ENCODE results near the gene MRPL43. TPM values are rescaled to one million over a fixed set of nuclear protein-coding genes. Genes with fewer than 3 reads are reported as not detected.

MRPL43 gene
- total and polyA plus RNA-seq, 2 donors (not counting 3 experiments of a cell fraction or from before 2014, with no cell fraction given) = 75.0 to 144 TPM

DNA sequence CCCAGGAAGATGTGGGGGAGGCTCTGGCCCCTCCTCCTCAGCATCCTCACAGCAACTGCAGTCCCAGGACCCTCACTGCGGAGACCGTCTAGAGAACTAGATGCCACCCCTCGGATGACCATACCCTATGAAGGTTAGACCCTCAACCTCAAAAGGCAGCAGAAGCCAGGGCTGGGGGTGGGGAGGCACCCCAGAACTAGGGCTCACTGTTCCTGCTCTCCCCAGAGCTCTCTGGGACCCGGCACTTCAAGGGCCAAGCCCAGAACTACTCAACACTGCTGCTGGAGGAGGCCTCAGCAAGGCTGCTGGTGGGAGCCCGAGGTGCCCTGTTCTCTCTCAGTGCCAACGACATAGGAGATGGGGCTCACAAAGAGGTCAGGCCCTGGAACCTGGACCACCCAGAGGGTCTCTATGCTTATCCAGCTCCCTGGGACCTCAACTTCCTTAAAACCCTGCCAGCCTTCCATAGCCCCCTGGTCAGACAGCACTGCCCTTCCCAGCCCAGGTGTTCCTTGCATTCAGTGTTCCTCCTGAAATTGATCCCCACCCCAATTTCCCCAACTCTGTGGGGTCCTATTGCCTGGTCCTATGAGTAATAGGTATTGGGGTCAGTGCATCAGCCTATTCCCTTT is 14.3 kb downstream of the MRPL43 start:
- Histone ChIP-seq H3K4me1 (ENCODE audit: control insufficient read depth, extremely low read depth, insufficient read depth, low read length) (peaks cover 12% of the 10 kb centered on the region), H3K9me1 (replicated peaks; ENCODE audit: control insufficient read depth, extremely low read depth, insufficient read depth, low read length) (no peaks in the 10 kb centered on the region), H3K4me2 (ENCODE audit: insufficient read depth, low read length) (no peak overlapping the region), H2AFZ (ENCODE audit: low read depth, low read length) (no peak overlapping the region), H3K36me3 (ENCODE audit: control insufficient read depth in 2 of 2, extremely low read depth in 1 of 2, insufficient read depth in 2 of 2, low read length in 2 of 2) (no peaks in the 10 kb centered on the region), H3K79me2 (ENCODE audit: control insufficient read depth, insufficient read depth, low read length) (no peaks in the 10 kb centered on the region), H3K4me3 (replicated peaks in 1 of 3; ENCODE audit: insufficient read depth in 1 of 3, low read depth in 1 of 3, low read length in 3 of 3) (no peak overlapping the region), H3K9ac (replicated peaks; ENCODE audit: extremely low read depth, insufficient read depth, low read length) (no peak overlapping the region), H3K27me3 (ENCODE audit: control insufficient read depth in 2 of 2, insufficient read depth in 2 of 2, low read length in 2 of 2) (no peaks in the 10 kb centered on the region), H3K27ac (ENCODE audit: insufficient read depth, low read depth, low read length) (no peak overlapping the region), H3K9me3 (replicated peaks; ENCODE audit: control insufficient read depth, insufficient read depth, low read length) (no peaks in the 10 kb centered on the region), H4K20me1 (replicated peaks; ENCODE audit: control insufficient read depth, extremely low read depth, insufficient read depth, low read length) (no peaks in the 10 kb centered on the region)
- ChIA-PET CTCF (interaction anchor here (1.1 to 2.1 kb wide), 2 partner anchors 39 to 41 kb away, joined by 3 to 9 read pairs; no protein-coding TSS in a partner anchor), POLR2A (no interaction called here)
- dilution Hi-C loops (cut with MboI; ENCODE audit: extremely low pct_ligation_motif_present, low sequenced_read_pairs) (no loop called here), intact Hi-C loops (cut with micrococcal nuclease) (no loop called here)
- BruUV-seq (replicated peaks) = no TSS peak
- FAIRE-seq (no peak), DNase-seq (ENCODE audit: low read depth, low spot score) (no peak)
- TF ChIP-seq POLR2AphosphoS5 (IDR thresholded peaks at IDR 0.05; ENCODE audit: insufficient read depth, low read depth, low read length) (no peak), EZH2 (IDR thresholded peaks at IDR 0.05; ENCODE audit: borderline replicate concordance, low read depth, low read length, severe bottlenecking) (no peak), FOS (IDR thresholded peaks at IDR 0.05; ENCODE audit: borderline replicate concordance, insufficient read depth, low read length) (no peak), POLR2A (IDR thresholded peaks at IDR 0.05; ENCODE audit: low read depth, low read length) (no peak), MYC (IDR thresholded peaks at IDR 0.05; ENCODE audit: low read depth, low read length) (no peak), GATA2 (IDR thresholded peaks at IDR 0.05; ENCODE audit: insufficient read depth, insufficient read length, low read depth, low read length) (no peak), JUN (IDR thresholded peaks at IDR 0.05; ENCODE audit: borderline replicate concordance, insufficient read depth, insufficient read length, low read depth) (no peak)
- TF ChIP-seq, protein P1, sequence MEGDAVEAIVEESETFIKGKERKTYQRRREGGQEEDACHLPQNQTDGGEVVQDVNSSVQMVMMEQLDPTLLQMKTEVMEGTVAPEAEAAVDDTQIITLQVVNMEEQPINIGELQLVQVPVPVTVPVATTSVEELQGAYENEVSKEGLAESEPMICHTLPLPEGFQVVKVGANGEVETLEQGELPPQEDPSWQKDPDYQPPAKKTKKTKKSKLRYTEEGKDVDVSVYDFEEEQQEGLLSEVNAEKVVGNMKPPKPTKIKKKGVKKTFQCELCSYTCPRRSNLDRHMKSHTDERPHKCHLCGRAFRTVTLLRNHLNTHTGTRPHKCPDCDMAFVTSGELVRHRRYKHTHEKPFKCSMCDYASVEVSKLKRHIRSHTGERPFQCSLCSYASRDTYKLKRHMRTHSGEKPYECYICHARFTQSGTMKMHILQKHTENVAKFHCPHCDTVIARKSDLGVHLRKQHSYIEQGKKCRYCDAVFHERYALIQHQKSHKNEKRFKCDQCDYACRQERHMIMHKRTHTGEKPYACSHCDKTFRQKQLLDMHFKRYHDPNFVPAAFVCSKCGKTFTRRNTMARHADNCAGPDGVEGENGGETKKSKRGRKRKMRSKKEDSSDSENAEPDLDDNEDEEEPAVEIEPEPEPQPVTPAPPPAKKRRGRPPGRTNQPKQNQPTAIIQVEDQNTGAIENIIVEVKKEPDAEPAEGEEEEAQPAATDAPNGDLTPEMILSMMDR (IDR thresholded peaks at IDR 0.05; ENCODE audit: extremely low read depth in 1 of 2, insufficient read depth in 1 of 2, low read depth in 1 of 2, low read length in 2 of 2) = no peak
- TF ChIP-seq, protein P2, sequence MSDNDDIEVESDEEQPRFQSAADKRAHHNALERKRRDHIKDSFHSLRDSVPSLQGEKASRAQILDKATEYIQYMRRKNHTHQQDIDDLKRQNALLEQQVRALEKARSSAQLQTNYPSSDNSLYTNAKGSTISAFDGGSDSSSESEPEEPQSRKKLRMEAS (IDR thresholded peaks at IDR 0.05; ENCODE audit: insufficient read depth, insufficient read length) = no peak
